GM21390 (cell line): ENCODE measurements around the gene FERMT2.

Source experiments
- ATAC-seq: cut with Tn5 transposase; IDR thresholded peaks from one replicate; pipeline ENCODE4 v1.9.1; 2021; ENCODE audit not compliant: unreplicated experiment

FERMT2 gene

GRCh38 chr14:52829527-52830185 lies 121.2 kb downstream of the FERMT2 start:
- ATAC-seq = no peak

GRCh38 chr14:52827426-52827825 lies 123.4 kb downstream of the FERMT2 start:
- ATAC-seq = no peak

GRCh38 chr14:52825085-52825484 lies 125.8 kb downstream of the FERMT2 start:
- no peak for ATAC-seq

- no peak for ATAC-seq
These were observed 126.4 kb downstream of the FERMT2 start for GRCh38 chr14:52824462-52824861.

- no peak for ATAC-seq
These were observed 129.0 kb downstream of the FERMT2 start for GRCh38 chr14:52821805-52822250.

- no peak for ATAC-seq
These were observed 142.7 kb downstream of the FERMT2 start for GRCh38 chr14:52808101-52808500.
